ENCODE measurements around the gene CABP4.

The CABP4 gene

DNA sequence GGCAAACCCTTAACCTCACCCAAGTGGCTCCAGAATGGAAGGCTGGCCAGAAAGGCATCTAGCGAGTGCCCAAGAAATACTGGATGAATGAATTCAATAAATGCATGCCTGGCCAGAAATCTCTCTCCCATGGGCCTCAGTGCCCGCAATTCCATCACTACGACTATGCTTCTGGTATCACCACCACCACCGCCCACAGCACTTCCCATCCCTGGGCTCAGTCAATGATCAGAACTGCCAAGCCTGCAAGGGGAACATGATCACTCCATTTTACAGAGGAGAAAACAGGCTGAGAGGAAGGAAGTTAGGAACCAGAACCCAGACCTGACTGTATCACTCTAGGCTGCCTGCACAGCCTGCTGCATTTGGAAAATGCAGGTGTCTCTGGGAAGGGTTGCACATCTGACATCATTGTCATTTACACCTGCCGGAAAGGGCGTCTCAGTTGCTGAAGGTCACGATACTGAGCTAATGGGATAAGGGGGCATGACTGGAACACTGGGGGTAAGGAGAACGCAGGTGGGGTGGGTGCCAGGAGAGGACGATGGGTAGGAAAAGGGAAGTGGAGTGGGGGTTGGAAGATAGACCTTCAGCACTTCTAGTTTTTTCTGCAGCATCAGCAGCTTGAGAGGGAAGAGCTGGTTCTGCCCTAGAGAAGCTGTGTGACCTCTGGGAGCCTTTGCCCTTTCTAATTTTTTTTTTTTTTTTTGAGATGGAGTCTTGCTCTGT lies 5.9 kb upstream of the CABP4 start:
- TF ChIP-seq POLR2AphosphoS5 (IDR thresholded peaks at IDR 0.05; ENCODE audit: low read depth) (no peak), SPI1 (IDR thresholded peaks at IDR 0.05; ENCODE audit: borderline replicate concordance, low read depth) (peak; percentile 91)
- Histone ChIP-seq H3K4me3 (replicated peaks; ENCODE audit: insufficient read depth, low read length) (no peak overlapping the region), H3K27ac (replicated peaks) (no peak overlapping the region), H3K27me3 (ENCODE audit: insufficient read depth, poor library complexity, severe bottlenecking) (no peaks in the 10 kb centered on the region)
- peak in 1 of 2 experiments; percentile 53 for DNase-seq (ENCODE audit: low read depth in 1 of 2, low spot score in 1 of 2)

DNA sequence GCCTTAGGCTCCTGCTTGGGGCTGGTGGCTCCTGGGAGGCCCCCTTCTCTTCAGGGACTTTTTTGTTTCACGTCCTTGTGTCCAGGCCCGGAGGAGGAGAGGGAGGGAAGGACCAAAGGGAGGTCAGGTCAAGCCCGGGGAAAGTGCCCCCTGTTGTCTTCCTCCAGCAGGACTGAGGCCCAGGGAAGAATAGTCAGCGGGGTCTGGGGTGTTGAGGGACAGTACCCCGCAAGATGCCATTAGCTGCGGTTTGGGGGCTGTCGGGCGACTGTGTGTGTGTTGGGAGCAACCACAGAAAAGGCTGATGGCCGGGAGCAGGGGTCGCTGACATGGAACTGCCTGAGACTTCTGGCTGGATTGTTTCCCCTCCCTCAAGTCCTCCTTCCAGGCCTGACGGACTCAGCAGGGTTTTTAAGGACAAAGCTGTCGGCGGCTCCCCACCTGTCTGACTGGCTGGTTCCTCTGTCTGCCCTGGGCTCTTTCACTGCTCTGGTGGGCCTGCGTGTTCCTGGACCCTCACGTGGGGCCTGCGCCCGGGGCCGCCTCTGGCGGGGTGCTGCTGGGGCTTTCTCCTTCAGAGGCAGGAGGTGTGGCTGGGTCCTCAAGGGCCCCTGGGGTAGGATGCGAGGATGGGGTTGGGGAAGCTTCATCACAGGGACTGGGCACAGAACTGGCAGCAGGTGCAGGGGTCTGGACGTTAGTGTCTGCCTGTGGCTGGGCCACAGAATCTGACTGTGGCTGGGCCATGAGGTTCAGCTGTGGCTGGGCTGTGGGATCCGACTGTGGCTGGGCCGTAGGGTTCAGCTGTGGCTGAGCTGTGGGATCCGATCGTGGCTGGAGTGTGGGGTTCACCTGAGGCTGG lies 4.1 kb upstream of the CABP4 start:
- H3K27me3 ChIP-seq (ENCODE audit: insufficient read depth, poor library complexity, severe bottlenecking) = no peaks in the 10 kb centered on the region
- H3K27ac ChIP-seq (replicated peaks) = no peak overlapping the region
- DNase-seq (ENCODE audit: low read depth in 1 of 2, low spot score in 1 of 2) = no peak
- no peak overlapping the region for H3K4me3 ChIP-seq (replicated peaks; ENCODE audit: insufficient read depth, low read length)
- TF ChIP-seq, protein P1, sequence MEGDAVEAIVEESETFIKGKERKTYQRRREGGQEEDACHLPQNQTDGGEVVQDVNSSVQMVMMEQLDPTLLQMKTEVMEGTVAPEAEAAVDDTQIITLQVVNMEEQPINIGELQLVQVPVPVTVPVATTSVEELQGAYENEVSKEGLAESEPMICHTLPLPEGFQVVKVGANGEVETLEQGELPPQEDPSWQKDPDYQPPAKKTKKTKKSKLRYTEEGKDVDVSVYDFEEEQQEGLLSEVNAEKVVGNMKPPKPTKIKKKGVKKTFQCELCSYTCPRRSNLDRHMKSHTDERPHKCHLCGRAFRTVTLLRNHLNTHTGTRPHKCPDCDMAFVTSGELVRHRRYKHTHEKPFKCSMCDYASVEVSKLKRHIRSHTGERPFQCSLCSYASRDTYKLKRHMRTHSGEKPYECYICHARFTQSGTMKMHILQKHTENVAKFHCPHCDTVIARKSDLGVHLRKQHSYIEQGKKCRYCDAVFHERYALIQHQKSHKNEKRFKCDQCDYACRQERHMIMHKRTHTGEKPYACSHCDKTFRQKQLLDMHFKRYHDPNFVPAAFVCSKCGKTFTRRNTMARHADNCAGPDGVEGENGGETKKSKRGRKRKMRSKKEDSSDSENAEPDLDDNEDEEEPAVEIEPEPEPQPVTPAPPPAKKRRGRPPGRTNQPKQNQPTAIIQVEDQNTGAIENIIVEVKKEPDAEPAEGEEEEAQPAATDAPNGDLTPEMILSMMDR (IDR thresholded peaks at IDR 0.05; ENCODE audit: insufficient read depth, low read length) = no peak
- TF ChIP-seq POLR2AphosphoS5 (IDR thresholded peaks at IDR 0.05; ENCODE audit: low read depth) = no peak
- TF ChIP-seq SPI1 (IDR thresholded peaks at IDR 0.05; ENCODE audit: borderline replicate concordance, low read depth) = no peak
- TF ChIP-seq GABPA (IDR thresholded peaks at IDR 0.05; ENCODE audit: low read depth) = no peak
- TF ChIP-seq, protein P2, sequence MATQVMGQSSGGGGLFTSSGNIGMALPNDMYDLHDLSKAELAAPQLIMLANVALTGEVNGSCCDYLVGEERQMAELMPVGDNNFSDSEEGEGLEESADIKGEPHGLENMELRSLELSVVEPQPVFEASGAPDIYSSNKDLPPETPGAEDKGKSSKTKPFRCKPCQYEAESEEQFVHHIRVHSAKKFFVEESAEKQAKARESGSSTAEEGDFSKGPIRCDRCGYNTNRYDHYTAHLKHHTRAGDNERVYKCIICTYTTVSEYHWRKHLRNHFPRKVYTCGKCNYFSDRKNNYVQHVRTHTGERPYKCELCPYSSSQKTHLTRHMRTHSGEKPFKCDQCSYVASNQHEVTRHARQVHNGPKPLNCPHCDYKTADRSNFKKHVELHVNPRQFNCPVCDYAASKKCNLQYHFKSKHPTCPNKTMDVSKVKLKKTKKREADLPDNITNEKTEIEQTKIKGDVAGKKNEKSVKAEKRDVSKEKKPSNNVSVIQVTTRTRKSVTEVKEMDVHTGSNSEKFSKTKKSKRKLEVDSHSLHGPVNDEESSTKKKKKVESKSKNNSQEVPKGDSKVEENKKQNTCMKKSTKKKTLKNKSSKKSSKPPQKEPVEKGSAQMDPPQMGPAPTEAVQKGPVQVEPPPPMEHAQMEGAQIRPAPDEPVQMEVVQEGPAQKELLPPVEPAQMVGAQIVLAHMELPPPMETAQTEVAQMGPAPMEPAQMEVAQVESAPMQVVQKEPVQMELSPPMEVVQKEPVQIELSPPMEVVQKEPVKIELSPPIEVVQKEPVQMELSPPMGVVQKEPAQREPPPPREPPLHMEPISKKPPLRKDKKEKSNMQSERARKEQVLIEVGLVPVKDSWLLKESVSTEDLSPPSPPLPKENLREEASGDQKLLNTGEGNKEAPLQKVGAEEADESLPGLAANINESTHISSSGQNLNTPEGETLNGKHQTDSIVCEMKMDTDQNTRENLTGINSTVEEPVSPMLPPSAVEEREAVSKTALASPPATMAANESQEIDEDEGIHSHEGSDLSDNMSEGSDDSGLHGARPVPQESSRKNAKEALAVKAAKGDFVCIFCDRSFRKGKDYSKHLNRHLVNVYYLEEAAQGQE (IDR thresholded peaks at IDR 0.05; ENCODE audit: insufficient replicate concordance, low read depth) = no peak

DNA sequence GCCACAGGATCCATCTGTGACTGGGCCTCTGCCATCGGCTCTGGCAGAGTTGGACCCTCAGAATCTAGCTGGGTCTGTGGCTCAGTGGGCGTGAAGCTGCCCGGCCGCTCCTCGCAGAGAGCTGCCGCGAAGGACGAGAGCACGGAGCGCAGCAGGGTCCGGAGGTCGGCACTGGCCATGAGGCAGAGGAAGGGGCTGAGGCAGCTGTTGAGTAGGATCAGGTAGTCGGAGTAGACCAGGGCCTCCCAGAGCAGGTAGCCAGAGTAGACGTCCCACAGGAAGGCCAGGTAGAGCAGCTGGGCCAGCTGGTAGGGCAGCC lies 3.5 kb upstream of the CABP4 start:
- no peak overlapping the region for H3K27ac ChIP-seq (replicated peaks)
- H3K4me3 ChIP-seq (replicated peaks; ENCODE audit: insufficient read depth, low read length) = no peak overlapping the region
- no peaks in the 10 kb centered on the region for H3K27me3 ChIP-seq (ENCODE audit: insufficient read depth, poor library complexity, severe bottlenecking)
- TF ChIP-seq, protein P2 (IDR thresholded peaks at IDR 0.05; ENCODE audit: insufficient replicate concordance, low read depth) = no peak
- TF ChIP-seq, protein P1 (IDR thresholded peaks at IDR 0.05; ENCODE audit: insufficient read depth, low read length) = no peak
- TF ChIP-seq SPI1 (IDR thresholded peaks at IDR 0.05; ENCODE audit: borderline replicate concordance, low read depth) (no peak), GABPA (IDR thresholded peaks at IDR 0.05; ENCODE audit: low read depth) (no peak), POLR2AphosphoS5 (IDR thresholded peaks at IDR 0.05; ENCODE audit: low read depth) (no peak)
- no peak for DNase-seq (ENCODE audit: low read depth in 1 of 2, low spot score in 1 of 2)

All from HL-60 (cell line).